ENCODE results near the gene GAS7. TPM values are rescaled to one million over a fixed set of nuclear protein-coding genes. Genes with fewer than 3 reads are reported as not detected.

The GAS7 gene
- total RNA-seq, 5 donors from 2014 or later (not counting 1 experiment from before 2014, with no cell fraction given): 0.93 to 10.5 (median 3.8) TPM

DNA sequence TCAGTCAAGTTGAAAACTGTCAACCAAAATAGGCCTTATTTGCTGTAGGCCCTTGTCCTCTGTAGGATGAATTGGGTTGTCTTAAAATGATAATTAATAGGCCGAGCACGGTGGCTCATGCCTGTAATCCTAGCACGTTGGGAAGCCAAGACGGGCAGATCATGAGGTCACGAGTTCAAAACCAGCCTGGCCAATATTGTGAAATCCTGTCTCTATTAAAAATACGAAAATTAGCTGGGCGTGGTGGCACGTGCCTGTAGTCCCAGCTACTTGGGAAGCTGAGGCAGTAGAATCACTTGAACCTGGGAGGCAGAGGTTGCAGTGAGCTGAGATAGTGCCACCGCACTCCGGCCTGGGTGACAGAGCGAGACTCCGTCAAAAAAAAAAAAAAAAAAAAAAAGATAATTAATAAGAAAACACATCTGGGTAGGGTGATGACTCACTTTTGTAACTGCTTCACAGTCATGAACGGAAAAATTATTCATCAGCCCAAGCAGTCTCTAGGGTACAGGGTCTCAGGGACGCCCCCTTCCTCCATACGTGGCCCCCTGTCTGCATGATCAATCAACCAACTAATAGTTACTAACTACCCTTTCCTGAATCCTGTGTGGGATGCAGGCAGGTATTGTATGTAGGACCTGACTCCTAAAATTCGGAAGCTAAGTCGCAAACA lies 156.4 kb downstream of the GAS7 start:
- Mint-ChIP-seq H3K4me1 (peaks cover 2 to 12% (median 5%) of the 10 kb centered on the region in 3 donors), H3K27me3 (peaks cover 0 to 2% of the 10 kb centered on the region in 2 donors), H3K4me3 (no peak overlapping the region), H3K36me3 (no peaks in the 10 kb centered on the region), H3K27ac (no peak overlapping the region), H3K9me3 (no peaks in the 10 kb centered on the region)
- Histone ChIP-seq H3K4me1 (ENCODE audit: control insufficient read depth in 1 of 2, extremely low read depth in 1 of 2, insufficient read depth in 2 of 2, low read length in 2 of 2) (peaks cover 0 to 9% of the 10 kb centered on the region in 2 experiments), H3K9me3 (no peaks in the 10 kb centered on the region), H3K27me3 (replicated peaks in 1 of 2; ENCODE audit: control insufficient read depth in 2 of 2, extremely low read depth in 1 of 2, insufficient read depth in 2 of 2, low read length in 1 of 2) (no peaks in the 10 kb centered on the region), H3K27ac (ENCODE audit: low read length) (no peak overlapping the region), H3K4me3 (ENCODE audit: control insufficient read depth in 1 of 2, extremely low read depth in 1 of 2, low read length in 1 of 2) (no peak overlapping the region), H3K36me3 (ENCODE audit: control insufficient read depth in 2 of 2, extremely low read depth in 1 of 2, insufficient read depth in 1 of 2, low read length in 1 of 2) (no peaks in the 10 kb centered on the region)
- POLR2A ChIA-PET: no interaction called here
- DNase-seq (no peak), ATAC-seq (replicated peaks in 1 of 4) (no peak)
- 91% methylated on average over 9 of the region's 17 CpGs for WGBS (ENCODE audit: insufficient coverage)
- CTCF ChIA-PET: no interaction called here

GRCh38 chr17:10041287-10041612 lies 157.2 kb downstream of the GAS7 start:
- no peaks in the 10 kb centered on the region for H3K27me3 ChIP-seq (replicated peaks in 1 of 2; ENCODE audit: control insufficient read depth in 2 of 2, extremely low read depth in 1 of 2, insufficient read depth in 2 of 2, low read length in 1 of 2)
- Mint-ChIP-seq H3K9me3 (no peaks in the 10 kb centered on the region), H3K27me3 (peaks cover 2 to 4% of the 10 kb centered on the region in 2 donors), H3K27ac (no peak overlapping the region), H3K4me1 (peaks cover 0 to 9% (median 2%) of the 10 kb centered on the region in 3 donors), H3K36me3 (no peaks in the 10 kb centered on the region), H3K4me3 (no peak overlapping the region)
- no peak for DNase-seq
- H3K4me3 ChIP-seq (ENCODE audit: control insufficient read depth in 1 of 2, extremely low read depth in 1 of 2, low read length in 1 of 2): no peak overlapping the region
- no peaks in the 10 kb centered on the region for H3K36me3 ChIP-seq (ENCODE audit: control insufficient read depth in 2 of 2, extremely low read depth in 1 of 2, insufficient read depth in 1 of 2, low read length in 1 of 2)
- 94% methylated on average over 4 of the region's 4 CpGs for WGBS (ENCODE audit: insufficient coverage)
- ChIA-PET CTCF (no interaction called here), POLR2A (no interaction called here)
- H3K4me1 ChIP-seq (ENCODE audit: control insufficient read depth in 1 of 2, extremely low read depth in 1 of 2, insufficient read depth in 2 of 2, low read length in 2 of 2): peaks cover 0 to 4% of the 10 kb centered on the region in 2 experiments
- no peak overlapping the region for H3K27ac ChIP-seq (ENCODE audit: low read length)
- H3K9me3 ChIP-seq: no peaks in the 10 kb centered on the region
- ATAC-seq (replicated peaks in 1 of 4): no peak

DNA sequence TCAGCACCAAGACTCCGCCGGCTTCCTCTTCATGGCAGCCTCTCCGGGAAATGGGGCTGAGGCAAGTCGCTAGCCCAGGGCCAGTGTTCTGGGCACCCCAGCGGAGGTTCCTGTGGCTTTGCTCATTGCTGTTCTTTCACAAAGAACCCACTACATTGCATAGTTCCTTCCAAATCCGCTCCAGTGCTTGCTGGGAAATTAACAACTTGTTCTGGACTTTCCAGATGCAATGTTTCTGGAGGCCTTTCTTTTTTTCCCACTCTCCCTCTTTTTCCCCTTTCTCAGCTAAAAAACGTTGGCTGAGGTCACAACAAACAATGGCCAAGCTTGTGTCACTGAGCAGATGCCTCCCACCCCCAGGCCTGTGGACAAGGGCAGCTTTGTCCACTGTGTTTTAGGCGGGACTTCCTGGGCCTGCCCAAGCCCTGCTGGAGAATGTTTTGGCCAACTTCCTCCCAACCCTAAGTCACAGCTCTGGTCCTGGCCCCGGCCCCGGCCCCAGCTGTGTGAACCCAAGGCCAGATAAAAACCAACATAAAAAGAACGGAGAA lies 161.8 kb downstream of the GAS7 start:
- no peaks in the 10 kb centered on the region for H3K4me1 ChIP-seq (ENCODE audit: control insufficient read depth in 1 of 2, extremely low read depth in 1 of 2, insufficient read depth in 2 of 2, low read length in 2 of 2)
- ChIA-PET CTCF (interaction anchor here in 1 of 2 donors (0.9 kb wide), 1 partner anchor 38 kb away, joined by 3 read pairs; no protein-coding TSS in a partner anchor), POLR2A (no interaction called here)
- H3K4me3 Mint-ChIP-seq: no peak overlapping the region
- H3K9me3 Mint-ChIP-seq: no peaks in the 10 kb centered on the region
- no peak overlapping the region for H3K4me3 ChIP-seq (ENCODE audit: control insufficient read depth in 1 of 2, extremely low read depth in 1 of 2, low read length in 1 of 2)
- H3K27me3 ChIP-seq (replicated peaks in 1 of 2; ENCODE audit: control insufficient read depth in 2 of 2, extremely low read depth in 1 of 2, insufficient read depth in 2 of 2, low read length in 1 of 2): no peaks in the 10 kb centered on the region
- no peak overlapping the region for H3K27ac Mint-ChIP-seq
- H3K4me1 Mint-ChIP-seq: peaks cover 0 to 5% (median 0%) of the 10 kb centered on the region in 3 donors
- ATAC-seq (replicated peaks in 1 of 4) (no peak), DNase-seq (no peak)
- WGBS (ENCODE audit: insufficient coverage): 80% methylated on average over 8 of the region's 11 CpGs
- H3K27me3 Mint-ChIP-seq: peaks cover 4 to 6% of the 10 kb centered on the region in 2 donors
- no peaks in the 10 kb centered on the region for H3K36me3 ChIP-seq (ENCODE audit: control insufficient read depth in 2 of 2, extremely low read depth in 1 of 2, insufficient read depth in 1 of 2, low read length in 1 of 2)
- no peak overlapping the region for H3K27ac ChIP-seq (ENCODE audit: low read length)
- no peaks in the 10 kb centered on the region for H3K9me3 ChIP-seq
- H3K36me3 Mint-ChIP-seq: no peaks in the 10 kb centered on the region

GRCh38 chr17:10035885-10036284 lies 162.5 kb downstream of the GAS7 start:
- 77% methylated on average over 3 of the region's 4 CpGs for WGBS (ENCODE audit: insufficient coverage)
- no peak overlapping the region for H3K27ac ChIP-seq (ENCODE audit: low read length)
- CTCF ChIA-PET: no interaction called here
- no peak for DNase-seq
- H3K4me3 ChIP-seq (ENCODE audit: control insufficient read depth in 1 of 2, extremely low read depth in 1 of 2, low read length in 1 of 2): no peak overlapping the region
- ATAC-seq (replicated peaks in 1 of 4): no peak
- H3K4me1 ChIP-seq (ENCODE audit: control insufficient read depth in 1 of 2, extremely low read depth in 1 of 2, insufficient read depth in 2 of 2, low read length in 2 of 2): no peaks in the 10 kb centered on the region
- peaks cover 4 to 6% of the 10 kb centered on the region in 2 donors for H3K27me3 Mint-ChIP-seq
- no peaks in the 10 kb centered on the region for H3K36me3 ChIP-seq (ENCODE audit: control insufficient read depth in 2 of 2, extremely low read depth in 1 of 2, insufficient read depth in 1 of 2, low read length in 1 of 2)
- H3K4me1 Mint-ChIP-seq: peaks cover 0 to 3% (median 0%) of the 10 kb centered on the region in 3 donors
- H3K36me3 Mint-ChIP-seq: no peaks in the 10 kb centered on the region
- no peaks in the 10 kb centered on the region for H3K27me3 ChIP-seq (replicated peaks in 1 of 2; ENCODE audit: control insufficient read depth in 2 of 2, extremely low read depth in 1 of 2, insufficient read depth in 2 of 2, low read length in 1 of 2)
- H3K27ac Mint-ChIP-seq: peak overlapping the region in 1 of 2 donors; percentile 29
- H3K4me3 Mint-ChIP-seq: no peak overlapping the region
- no peaks in the 10 kb centered on the region for H3K9me3 Mint-ChIP-seq
- POLR2A ChIA-PET: no interaction called here
- H3K9me3 ChIP-seq: no peaks in the 10 kb centered on the region

GRCh38 chr17:10034719-10035475 lies 163.5 kb downstream of the GAS7 start:
- H3K36me3 Mint-ChIP-seq: no peaks in the 10 kb centered on the region
- no peak for DNase-seq
- 85% methylated on average over 13 of the region's 15 CpGs for WGBS (ENCODE audit: insufficient coverage)
- Histone ChIP-seq H3K27me3 (replicated peaks in 1 of 2; ENCODE audit: control insufficient read depth in 2 of 2, extremely low read depth in 1 of 2, insufficient read depth in 2 of 2, low read length in 1 of 2) (no peaks in the 10 kb centered on the region), H3K9me3 (no peaks in the 10 kb centered on the region), H3K36me3 (ENCODE audit: control insufficient read depth in 2 of 2, extremely low read depth in 1 of 2, insufficient read depth in 1 of 2, low read length in 1 of 2) (no peaks in the 10 kb centered on the region), H3K4me1 (ENCODE audit: control insufficient read depth in 1 of 2, extremely low read depth in 1 of 2, insufficient read depth in 2 of 2, low read length in 2 of 2) (no peaks in the 10 kb centered on the region), H3K4me3 (ENCODE audit: control insufficient read depth in 1 of 2, extremely low read depth in 1 of 2, low read length in 1 of 2) (no peak overlapping the region), H3K27ac (ENCODE audit: low read length) (no peak overlapping the region)
- ChIA-PET CTCF (no interaction called here), POLR2A (no interaction called here)
- no peaks in the 10 kb centered on the region for H3K4me1 Mint-ChIP-seq
- no peaks in the 10 kb centered on the region for H3K9me3 Mint-ChIP-seq
- H3K4me3 Mint-ChIP-seq: no peak overlapping the region
- no peak overlapping the region for H3K27ac Mint-ChIP-seq
- H3K27me3 Mint-ChIP-seq: peaks cover 4 to 6% of the 10 kb centered on the region in 2 donors
- no peak for ATAC-seq (replicated peaks in 1 of 4)

GRCh38 chr17:10033959-10034358 lies 164.4 kb downstream of the GAS7 start:
- no peaks in the 10 kb centered on the region for H3K36me3 ChIP-seq (ENCODE audit: control insufficient read depth in 2 of 2, extremely low read depth in 1 of 2, insufficient read depth in 1 of 2, low read length in 1 of 2)
- Mint-ChIP-seq H3K27me3 (peaks cover 4 to 5% of the 10 kb centered on the region in 2 donors), H3K4me3 (no peak overlapping the region), H3K36me3 (no peaks in the 10 kb centered on the region), H3K9me3 (no peaks in the 10 kb centered on the region), H3K27ac (no peak overlapping the region), H3K4me1 (no peaks in the 10 kb centered on the region)
- WGBS (ENCODE audit: insufficient coverage): 79% methylated on average over 5 of the region's 8 CpGs
- DNase-seq (no peak), ATAC-seq (replicated peaks in 1 of 4) (no peak)
- H3K27me3 ChIP-seq (replicated peaks in 1 of 2; ENCODE audit: control insufficient read depth in 2 of 2, extremely low read depth in 1 of 2, insufficient read depth in 2 of 2, low read length in 1 of 2): no peaks in the 10 kb centered on the region
- no peak overlapping the region for H3K27ac ChIP-seq (ENCODE audit: low read length)
- H3K4me3 ChIP-seq (ENCODE audit: control insufficient read depth in 1 of 2, extremely low read depth in 1 of 2, low read length in 1 of 2): no peak overlapping the region
- H3K4me1 ChIP-seq (ENCODE audit: control insufficient read depth in 1 of 2, extremely low read depth in 1 of 2, insufficient read depth in 2 of 2, low read length in 2 of 2): no peaks in the 10 kb centered on the region
- CTCF ChIA-PET: no interaction called here
- POLR2A ChIA-PET: no interaction called here
- H3K9me3 ChIP-seq: no peaks in the 10 kb centered on the region
